Right lung (tissue), 5 donors: Measurements from ENCODE around the gene CLDN14. TPM values are rescaled to one million over a fixed set of nuclear protein-coding genes. Genes with fewer than 3 reads are reported as not detected.

Experiments
- DNase-seq, 2 donors: peaks; one replicate each; pipeline ENCODE4 v3.0.0-alpha.2; 2013
- polyA plus RNA-seq, 5 donors: library from polyadenylated mRNA; unstranded; fragments of 120-200 nt; gene quantifications; one replicate each; pipeline versions ENCODE4 v1.2.1 to v1.2.3, GENCODE V29; 2013; ENCODE audit warnings: inconsistent platforms in 1 of 5, low replicate concordance in 1 of 5; ENCODE audit not compliant: insufficient read length in 5 of 5, insufficient read depth in 1 of 5

CLDN14 gene
- polyA plus RNA-seq, 5 donors = 0.32 TPM; not detected in 4

GRCh38 chr21:36434144-36434543 is 45.8 kb downstream of the CLDN14 start:
- DNase-seq = no peak

GRCh38 chr21:36433059-36433709 is 46.7 kb downstream of the CLDN14 start:
- DNase-seq = no peak

GRCh38 chr21:36431252-36431651 is 48.7 kb downstream of the CLDN14 start:
- no peak for DNase-seq

GRCh38 chr21:36430841-36431240 is 49.1 kb downstream of the CLDN14 start:
- no peak for DNase-seq

GRCh38 chr21:36429947-36430546 is 49.9 kb downstream of the CLDN14 start:
- DNase-seq = peak in 1 of 2 donors; percentile 33

- no peak for DNase-seq
Measured at GRCh38 chr21:36428761-36429432, 51.0 kb downstream of the CLDN14 start.

- no peak for DNase-seq
Measured at GRCh38 chr21:36427502-36427901, 52.4 kb downstream of the CLDN14 start.

- DNase-seq = no peak
Measured at GRCh38 chr21:36425286-36425685, 54.6 kb downstream of the CLDN14 start.

GRCh38 chr21:36424592-36424991 is 55.3 kb downstream of the CLDN14 start:
- DNase-seq = no peak

GRCh38 chr21:36423771-36424433 is 56.0 kb downstream of the CLDN14 start:
- DNase-seq = no peak

GRCh38 chr21:36422279-36423098 is 57.4 kb downstream of the CLDN14 start:
- peak in 1 of 2 donors; percentile 36 for DNase-seq

- DNase-seq = no peak
Measured at GRCh38 chr21:36420571-36421339, 59.2 kb downstream of the CLDN14 start.

- peak; percentile 75 to 77 for DNase-seq
Measured at GRCh38 chr21:36419996-36420395, 59.9 kb downstream of the CLDN14 start.

GRCh38 chr21:36419241-36419640 is 60.7 kb downstream of the CLDN14 start:
- DNase-seq = no peak

- DNase-seq = no peak
Measured at GRCh38 chr21:36415375-36415774, 64.5 kb downstream of the CLDN14 start.

- DNase-seq = no peak
Measured at GRCh38 chr21:36412916-36413315, 67.0 kb downstream of the CLDN14 start.

- DNase-seq = no peak
Measured at GRCh38 chr21:36411301-36411700, 68.6 kb downstream of the CLDN14 start.
